Hindlimb muscle (tissue), 1 donor: ENCODE results near the gene MEN1. TPM values are rescaled to one million over a fixed set of nuclear protein-coding genes. Genes with fewer than 3 reads are reported as not detected.

Experiments used
- DNase-seq: peaks from one replicate; pipeline ENCODE4 v3.0.0-alpha.2; 2013
- polyA plus RNA-seq: library from polyadenylated mRNA; unstranded; fragments of 120-200 nt; gene quantifications from one replicate; pipeline ENCODE4 v1.2.1, GENCODE V29; 2013; ENCODE audit not compliant: insufficient read length

The MEN1 gene
- polyA plus RNA-seq, 1 donor = 22.3 TPM

DNA sequence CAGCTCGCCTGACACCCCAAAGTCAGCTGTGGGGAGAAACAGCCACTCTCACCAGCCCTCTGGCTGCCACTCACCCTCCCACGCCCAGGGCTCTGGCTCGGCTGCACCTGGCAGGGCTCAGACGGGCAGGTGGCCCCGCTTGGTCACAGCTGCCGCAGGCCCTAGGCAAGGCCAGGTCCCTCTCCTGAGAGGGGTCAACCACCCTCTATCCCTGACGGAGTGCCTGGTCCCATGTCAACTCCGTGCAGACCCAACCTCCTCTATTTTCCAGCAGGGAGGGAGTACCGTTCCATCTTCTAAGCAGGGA is 9.2 kb downstream of the MEN1 start:
- DNase-seq = no peak

DNA sequence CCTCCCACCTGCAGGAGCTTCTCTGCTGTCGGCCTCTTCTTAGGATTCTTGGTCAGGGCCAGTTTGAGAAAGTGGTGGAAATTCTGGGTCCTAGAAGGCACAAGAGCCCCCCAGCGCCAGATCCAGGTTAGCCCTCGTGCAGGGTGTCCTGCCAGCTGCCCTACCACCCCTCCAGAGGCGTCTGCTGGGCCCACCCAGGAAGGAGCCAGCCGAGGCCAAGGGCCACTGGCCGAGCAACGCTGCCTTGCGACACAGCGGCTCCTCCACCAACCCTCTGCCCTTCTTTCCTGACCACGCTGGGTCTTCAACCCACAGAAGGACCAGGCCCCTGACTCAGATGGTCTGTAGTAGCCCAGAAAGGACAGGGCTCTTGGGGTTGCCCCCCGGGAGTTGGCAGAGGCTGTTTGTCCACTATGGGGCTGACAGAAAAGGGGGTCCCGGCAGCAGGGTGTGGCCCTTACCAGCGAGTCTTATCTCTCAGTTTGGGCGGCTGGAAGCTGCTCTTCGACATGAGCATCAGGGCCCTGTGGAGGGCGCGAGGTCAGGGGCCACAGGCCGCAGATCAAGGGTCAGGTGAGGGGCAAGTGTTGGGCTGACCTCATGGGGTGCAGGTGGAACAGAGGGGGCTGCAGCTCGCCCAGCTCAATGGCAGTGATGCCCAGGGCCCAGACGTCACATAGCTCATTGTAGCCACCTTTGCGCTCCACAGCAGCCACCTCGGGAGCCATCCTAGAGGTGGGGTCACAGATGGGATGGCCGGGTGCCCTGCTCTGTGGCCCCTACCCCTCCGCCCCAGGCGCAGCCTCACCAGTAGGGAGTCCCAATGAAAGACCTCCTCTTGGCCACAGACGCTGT is 9.8 kb downstream of the MEN1 start:
- DNase-seq = no peak

DNA sequence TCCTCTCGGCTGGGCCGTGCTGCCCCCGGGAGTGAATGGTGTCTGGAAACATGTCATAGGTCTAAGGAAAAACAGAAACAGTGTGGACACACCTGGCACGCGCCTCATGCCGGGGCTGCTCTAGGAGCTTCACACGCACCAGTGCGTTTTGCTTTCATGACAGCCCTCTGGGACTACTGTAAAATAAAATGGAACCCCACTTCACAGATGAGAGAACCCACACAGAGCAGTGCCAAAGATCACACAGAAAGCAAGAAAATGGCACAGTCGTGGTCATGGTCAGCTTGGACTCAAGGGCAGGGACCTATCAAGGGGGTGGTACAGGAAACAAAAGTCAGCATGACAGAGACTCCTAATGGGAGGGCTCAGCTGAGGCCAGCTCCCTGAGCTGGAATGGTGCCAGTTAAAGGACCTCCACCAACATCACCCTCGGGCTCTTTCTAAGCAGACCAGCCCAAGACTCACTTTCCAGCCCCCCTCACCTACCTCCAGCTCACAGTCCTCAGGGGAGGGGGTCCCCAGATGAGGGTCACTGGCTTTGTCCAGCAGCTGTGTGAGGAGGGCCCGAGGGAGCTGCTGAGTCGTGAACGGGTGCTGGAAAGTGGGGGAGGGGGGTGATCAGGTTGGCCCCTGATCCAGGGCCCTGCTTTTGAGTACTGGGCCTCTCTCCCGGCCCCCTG is 10.6 kb downstream of the MEN1 start:
- no peak for DNase-seq

DNA sequence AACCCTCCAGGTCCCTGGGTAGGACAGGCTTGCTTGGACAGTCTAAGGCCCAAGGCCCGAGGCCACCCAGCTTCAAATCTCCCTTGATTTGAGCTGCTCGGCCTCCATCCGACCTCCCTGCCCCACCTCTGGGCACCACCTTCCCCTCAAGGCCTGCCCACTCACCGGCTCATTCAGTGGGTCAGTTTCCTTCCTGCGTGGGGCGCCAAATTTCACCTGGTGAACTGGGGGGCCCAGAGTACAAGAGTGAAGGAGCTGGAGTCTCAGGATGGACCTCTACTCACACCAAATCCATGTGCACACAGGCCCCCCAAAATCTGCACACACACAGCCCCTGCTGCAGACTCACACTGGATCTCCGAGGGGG is 11.1 kb downstream of the MEN1 start:
- DNase-seq = no peak

GRCh38 chr11:64796757-64797541 is 13.4 kb downstream of the MEN1 start:
- DNase-seq = no peak

DNA sequence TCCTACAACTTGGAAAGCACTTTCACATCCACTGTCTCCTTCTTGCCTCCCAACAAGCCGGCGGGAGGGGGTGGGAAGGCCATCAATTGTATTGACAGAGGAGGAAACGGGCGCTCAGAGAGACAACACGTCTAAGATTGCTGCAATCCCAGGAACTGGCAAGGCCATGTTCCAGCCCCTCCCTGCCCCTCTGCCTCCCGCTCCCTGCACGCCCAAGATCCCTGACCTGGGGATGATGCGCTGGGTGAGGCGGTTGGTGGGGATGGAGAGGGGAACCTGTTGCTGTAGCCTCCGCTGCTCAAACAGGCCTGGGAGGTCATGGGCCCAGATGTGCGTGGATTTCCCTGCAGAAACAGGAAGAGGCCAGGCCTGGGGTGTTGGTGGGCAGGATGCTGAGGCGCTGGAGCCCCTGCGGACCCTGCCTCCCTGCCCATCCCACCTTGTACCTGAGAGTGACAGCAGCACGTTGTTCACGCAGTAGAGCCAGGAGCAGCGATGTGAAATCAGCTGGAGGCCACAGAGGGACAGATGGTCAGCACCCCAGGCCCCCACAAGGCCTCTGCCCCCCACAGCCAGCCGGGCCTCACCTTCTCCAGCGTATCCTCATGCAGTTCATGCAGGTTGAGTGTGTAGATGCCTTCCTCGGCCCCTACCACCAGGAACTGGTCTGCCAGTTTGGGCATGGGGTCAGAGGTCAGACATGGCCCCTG is 14.1 kb downstream of the MEN1 start:
- no peak for DNase-seq

DNA sequence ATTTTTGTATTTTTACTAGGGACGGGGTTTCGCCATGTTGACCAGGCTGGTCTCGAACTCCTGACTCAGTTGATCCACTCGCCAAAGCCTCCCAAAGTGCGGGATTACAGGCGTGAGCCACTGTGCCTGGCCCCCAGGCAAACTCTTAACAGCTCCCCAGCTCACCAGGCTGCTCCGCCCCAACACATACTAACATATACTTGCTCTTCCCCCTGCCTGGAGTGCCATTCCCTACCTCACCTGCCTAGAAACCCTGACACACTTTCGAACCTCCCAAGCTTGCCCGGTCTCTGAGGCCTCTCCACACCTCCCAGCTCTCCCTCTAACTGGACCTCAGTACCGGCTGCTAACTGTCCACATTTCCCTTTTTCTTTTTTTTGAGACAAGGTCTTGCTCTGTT is 15.8 kb downstream of the MEN1 start:
- no peak for DNase-seq

GRCh38 chr11:64793271-64794160 is 16.8 kb downstream of the MEN1 start:
- DNase-seq = peak; percentile 32

DNA sequence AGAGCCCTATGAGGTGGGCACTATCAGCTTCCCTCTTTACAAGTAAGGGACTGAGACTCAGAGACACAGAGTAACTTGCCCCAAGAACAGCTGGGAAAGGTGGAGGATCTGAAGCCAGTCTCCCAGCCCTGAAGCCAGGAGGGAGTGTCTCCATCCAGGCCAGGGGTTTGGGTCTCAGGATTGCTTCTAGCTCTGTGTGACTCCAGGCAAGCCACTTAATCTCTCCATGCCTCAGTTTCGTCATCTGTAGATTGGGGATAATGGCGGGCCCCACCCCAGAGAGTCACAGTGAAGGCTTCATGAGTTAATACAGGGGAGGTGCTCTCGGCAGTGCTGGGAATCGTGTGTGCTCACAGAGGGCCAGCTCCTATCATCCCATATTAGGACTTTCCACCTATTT is 17.9 kb downstream of the MEN1 start:
- DNase-seq = no peak

DNA sequence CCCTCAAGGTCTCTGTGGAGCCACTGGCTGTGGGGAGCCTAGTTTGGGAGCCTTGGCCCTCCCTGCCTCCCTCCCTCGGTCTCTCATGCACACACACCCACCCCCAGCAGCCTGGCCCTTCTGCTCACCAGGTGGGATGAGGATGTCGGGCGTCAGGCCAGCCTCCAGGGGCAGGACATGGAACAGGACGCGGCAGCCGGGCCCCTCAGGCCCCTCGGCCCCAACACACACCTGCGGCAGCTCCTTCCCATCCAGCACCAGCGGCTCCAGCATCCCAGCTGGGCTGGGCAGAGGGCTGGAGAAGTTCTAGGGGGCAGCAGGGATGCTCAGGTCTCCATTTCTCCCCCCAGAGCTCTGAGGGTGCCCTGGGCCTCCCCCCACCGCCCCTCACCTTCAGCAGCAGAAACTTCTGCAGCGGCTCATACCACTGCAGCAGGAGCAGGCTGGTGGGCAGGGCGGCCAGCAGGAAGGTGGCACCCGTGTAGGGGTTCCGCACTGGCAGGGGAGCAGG is 18.5 kb downstream of the MEN1 start:
- no peak for DNase-seq

DNA sequence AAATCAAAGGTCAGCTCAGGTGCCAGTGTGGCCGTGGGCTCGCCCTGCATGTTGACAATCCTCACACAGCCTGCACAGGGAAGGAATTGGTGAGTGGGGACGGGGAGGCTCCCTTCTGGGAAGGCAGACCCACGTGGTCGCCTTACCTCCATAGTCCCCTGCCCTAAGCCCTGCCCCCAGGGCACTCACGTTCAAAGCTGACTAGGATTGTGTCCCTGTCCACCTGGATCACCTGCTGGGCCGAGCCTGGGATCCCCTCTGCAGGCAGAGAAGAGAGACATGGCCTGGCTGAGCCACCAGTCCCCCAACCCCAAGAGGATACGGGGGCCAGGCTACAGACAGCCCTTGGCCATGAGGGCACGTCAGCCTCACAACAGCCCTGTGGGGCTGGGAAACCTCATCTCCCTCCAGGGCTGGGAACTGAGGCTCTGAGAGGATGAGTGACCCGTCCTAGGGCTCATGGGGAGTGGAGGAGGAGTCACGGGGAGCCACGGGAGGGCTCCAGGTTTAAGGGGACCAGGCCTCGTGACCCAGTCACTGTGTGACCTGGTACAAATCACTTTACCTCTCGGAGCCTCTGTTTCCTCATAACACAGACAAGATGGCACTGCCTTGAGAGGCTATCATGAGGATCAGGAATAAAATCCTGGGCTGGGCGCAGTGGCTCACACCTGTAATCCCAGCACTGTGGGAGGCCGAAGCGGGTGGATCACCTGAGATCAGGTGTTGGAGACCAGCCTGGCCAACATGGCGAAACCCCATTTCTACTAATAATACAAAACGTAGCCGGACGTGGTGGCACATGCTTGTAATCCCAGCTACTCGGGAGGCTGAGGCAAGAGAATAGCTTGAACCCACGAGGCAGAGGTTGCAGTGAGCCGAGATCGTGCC is 19.9 kb downstream of the MEN1 start:
- DNase-seq = no peak

DNA sequence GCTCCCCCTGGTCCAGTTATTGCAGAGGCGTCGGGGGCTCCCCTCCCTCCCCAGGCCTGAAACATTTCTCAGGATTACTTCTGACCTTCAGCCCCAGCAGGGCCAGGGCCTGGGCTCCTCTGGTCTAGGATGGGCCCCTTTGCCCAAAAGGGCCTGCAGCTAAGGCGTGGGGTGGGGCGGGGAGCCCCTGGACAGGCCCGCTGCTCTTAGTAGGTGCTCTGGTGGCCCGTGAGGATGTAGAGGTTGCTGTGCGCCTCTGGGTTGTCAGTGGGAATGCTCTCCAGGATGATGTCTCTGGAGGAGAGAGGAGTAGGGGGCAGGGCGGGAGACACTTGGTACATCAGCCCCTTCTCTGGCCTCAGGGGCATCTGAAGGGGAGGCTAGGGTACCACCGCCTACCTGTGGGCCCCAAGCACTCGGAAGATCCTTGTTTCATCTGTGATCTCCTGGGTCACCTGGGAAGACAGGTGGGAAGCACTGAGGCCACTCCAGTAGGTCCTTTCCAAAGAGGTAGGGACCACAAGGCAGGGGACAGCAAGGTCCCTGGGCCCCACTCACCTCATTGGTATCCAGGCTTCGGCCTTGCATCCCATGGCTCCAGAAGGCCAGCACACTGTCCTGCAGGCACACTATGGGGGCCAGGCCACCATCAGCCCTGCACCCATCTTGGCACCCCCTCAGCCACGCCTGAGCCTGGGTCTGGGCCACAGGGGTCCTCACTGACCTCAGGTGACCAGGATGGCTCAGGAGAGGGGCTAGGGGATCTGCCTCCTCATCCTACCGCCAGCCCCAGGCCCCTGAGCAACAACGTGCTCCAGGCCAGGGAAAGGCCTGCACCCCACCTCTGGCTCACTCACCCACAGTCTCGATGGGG is 20.8 kb downstream of the MEN1 start:
- DNase-seq = no peak

- DNase-seq = no peak
Observed at GRCh38 chr11:64788321-64789215, 21.8 kb downstream of the MEN1 start.

DNA sequence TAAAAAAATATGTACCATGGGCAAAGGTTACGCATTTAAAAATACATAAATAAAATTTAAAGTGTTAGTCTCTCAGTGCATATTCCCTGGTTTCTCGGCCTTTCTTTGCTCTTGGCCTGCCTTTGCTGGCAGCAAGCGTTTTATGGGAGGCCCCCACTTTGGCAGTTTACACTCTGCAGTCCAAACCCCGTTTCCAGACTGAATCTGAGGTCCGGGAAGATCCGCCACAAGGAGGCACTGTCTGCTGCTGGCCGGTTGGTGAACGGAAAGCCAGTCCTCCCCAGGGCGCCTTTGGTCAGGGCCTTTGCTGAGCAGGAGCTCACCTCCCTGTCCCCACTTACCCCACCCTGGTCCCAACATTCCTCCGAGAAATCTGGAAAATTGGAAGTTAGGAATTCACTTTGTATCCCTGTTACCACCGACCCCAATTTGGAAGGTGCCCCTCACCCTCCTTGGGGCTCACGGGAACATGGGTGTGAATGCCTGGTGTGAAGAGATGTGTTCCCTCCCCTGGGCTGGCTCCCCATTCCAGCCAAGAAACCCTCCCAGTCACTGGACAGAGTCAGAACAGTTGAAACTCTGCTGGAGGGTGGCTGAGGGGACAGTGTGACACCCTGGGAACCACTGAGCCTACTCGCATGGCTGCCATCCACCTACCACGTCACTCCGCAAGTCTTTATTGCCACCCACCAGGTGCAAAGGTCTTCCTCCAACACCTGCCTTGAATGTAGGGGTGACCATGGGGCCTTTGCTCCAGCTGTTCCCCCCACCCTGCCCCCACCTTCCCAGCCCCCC is 22.6 kb downstream of the MEN1 start:
- no peak for DNase-seq

- DNase-seq = no peak
Observed at GRCh38 chr11:64786308-64786707, 24.0 kb downstream of the MEN1 start.

- DNase-seq = no peak
Observed at GRCh38 chr11:64784813-64785581, 25.4 kb downstream of the MEN1 start.
